GM12878 (cell line): ENCODE measurements around the gene TRMT1.

Experiments used
- CREM ChIP-seq: IDR thresholded peaks from 2 replicates; pipeline ENCODE4 v1.6.1; 2014; ENCODE audit warnings: antibody characterized with exemption, low read depth
- CTCF ChIP-seq, 3 experiments: IDR thresholded peaks in 2 of 3; conservative IDR thresholded peaks in 1 of 3; 2 replicates each; pipeline ENCODE4 v1.5.1; 2011; ENCODE audit warnings: low read depth in 3 of 3, low read length in 3 of 3, mild to moderate bottlenecking in 3 of 3, control low read depth in 2 of 3, moderate library complexity in 2 of 3, inconsistent platforms in 1 of 3, mixed read lengths in 1 of 3; ENCODE audit not compliant: control insufficient read depth in 2 of 3, insufficient read depth in 1 of 3; ENCODE audit errors: extremely low read depth in 1 of 3
- EZH2 ChIP-seq: IDR thresholded peaks from 2 replicates; pipeline ENCODE4 v1.6.1; 2012; ENCODE audit warnings: low read depth, mild to moderate bottlenecking, control low read depth, inconsistent platforms, low read length, borderline replicate concordance; ENCODE audit not compliant: control insufficient read depth
- HDAC6 ChIP-seq: fragments of 200-600 bp; sonication (generic); IDR thresholded peaks from one replicate; pipeline ENCODE4 v1.8.0; 2017; ENCODE audit warnings: antibody characterized with exemption; ENCODE audit not compliant: unreplicated experiment
- MXI1 ChIP-seq: fragments of 150-350 bp; IDR thresholded peaks from 2 replicates; pipeline ENCODE4 v1.6.1; 2011; ENCODE audit warnings: low read depth, mild to moderate bottlenecking, inconsistent platforms, low read length, improper control_type of control experiment
- TARDBP ChIP-seq: IDR thresholded peaks from 2 replicates; pipeline ENCODE4 v1.6.1; 2016; ENCODE audit warnings: borderline replicate concordance

GRCh38 chr19:13069415-13070359 is 46.9 kb downstream of the TRMT1 start:
- TF ChIP-seq CTCF (IDR thresholded peaks at IDR 0.05 in 2 of 3, conservative IDR thresholded peaks at IDR 0.05 in 1 of 3; ENCODE audit: control insufficient read depth in 2 of 3, extremely low read depth in 1 of 3, insufficient read depth in 1 of 3, low read depth in 3 of 3, low read length in 3 of 3): no peak
- no peak for TF ChIP-seq MXI1
- TF ChIP-seq CREM: no peak
- no peak for TF ChIP-seq HDAC6
- TF ChIP-seq EZH2: no peak
- TF ChIP-seq TARDBP: no peak
